ENCODE data around the gene THAP10.
A peak's percentile ranks its signal among the peaks of the same experiment; 100 is the strongest.

THAP10 gene

GRCh38 chr15:70853973-70854665 lies 38.1 kb downstream of the THAP10 start, which contains the start of gene LARP6:
TSS of gene LARP6 (minus strand) at chr15:70854157. CDS start at chr15:70854088, 69 bp downstream.
- peak; percentile 84 for DNase-seq (ENCODE audit: low spot score)

- peak; percentile 70 for DNase-seq (ENCODE audit: low spot score)
Observed at GRCh38 chr15:70853318-70853972, 38.8 kb downstream of the THAP10 start.

DNA sequence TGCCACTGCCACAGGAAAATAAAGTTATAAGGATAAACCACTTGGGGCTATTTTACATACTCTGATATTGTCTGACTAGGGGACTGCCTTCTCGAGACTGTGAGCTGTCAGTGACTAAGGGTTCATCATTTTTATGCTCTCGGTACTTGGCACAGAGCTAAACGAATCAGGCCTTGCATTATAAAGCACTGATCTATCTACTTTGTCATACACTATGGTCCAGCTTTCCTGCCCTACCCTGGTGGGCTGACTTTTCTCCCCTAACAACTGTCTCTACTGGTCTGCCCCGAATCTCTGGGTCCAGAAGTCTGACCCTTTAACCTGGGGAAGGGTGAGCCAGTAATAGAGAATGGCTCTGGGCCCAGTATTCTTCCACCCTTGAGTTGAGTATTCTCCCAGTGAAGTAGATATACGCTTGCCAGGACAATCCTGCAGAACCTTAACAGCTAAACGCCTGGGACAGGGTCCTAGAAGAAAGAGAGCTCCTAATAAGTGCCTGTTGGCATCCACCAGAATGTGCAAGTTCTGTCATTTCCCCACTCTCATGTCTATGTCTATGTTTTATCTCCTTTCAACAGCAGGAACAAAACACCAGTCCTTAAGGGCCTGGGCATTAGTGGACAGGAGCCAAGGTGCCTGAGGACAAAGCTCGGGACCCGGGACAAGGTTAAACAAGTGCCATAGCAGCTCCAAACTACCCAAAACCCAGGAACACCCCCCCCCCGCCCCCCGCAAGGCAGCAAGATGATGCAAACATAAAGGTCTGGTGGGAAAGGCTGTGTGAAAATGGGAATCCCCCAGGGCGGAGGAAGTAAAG lies 39.5 kb downstream of the THAP10 start:
- no peak for DNase-seq (ENCODE audit: low spot score)

- DNase-seq (ENCODE audit: low spot score): no peak
Observed at GRCh38 chr15:70851889-70852288, 40.3 kb downstream of the THAP10 start.

DNA sequence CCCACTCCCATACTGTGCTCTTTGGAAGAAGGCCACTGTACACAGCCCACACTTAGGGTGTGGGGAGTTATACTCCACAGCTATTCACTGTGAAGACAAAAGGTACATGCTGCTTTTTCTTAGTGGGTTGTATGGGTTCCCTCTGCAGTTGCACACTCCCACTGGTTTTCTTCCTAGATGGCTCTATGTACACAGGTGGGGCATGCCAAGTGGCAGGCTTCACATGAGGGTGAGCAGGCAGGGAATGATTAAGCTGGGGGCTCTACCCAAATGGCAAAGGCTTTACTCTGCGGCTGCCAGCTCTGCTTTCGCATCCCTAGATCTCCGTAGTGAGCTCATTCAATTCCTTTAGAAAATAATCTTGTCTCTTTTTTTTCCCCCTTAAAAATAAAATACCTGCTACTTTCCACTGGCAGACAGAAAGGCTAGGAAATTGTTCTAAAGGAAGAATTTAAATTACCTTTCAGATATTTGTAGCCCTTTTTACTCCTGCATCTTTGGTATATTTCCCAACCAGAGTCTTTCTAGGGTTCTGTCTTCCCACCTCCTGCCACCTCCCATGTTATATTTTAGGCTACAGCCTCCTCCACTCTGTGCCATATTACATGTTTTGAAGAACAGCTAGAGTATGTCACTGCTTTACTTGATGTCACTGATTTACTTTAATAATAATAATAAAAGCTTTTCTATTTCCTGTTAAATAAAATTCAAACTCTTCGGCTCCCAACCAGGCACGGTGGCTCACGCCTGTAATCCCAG lies 46.5 kb downstream of the THAP10 start:
- DNase-seq (ENCODE audit: low spot score): no peak

DNA sequence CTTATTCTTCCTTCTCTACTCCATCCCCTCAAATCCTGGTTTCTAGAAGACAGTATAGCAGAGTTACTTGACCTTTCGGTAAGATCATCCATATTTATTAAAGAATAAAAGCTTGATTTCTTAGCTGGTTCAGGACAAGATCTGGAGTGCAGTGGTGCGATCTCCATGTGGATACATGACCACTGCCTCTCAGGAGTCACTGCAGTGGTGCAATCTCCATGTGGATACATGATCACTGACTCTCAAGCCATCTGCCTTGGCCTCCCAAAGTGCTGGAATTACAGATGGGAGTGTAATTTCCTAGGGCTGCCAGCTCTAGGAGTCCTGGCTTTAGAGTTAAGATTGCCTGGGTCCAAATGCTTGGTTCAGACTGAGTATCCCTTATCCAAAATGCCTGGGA lies 54.8 kb downstream of the THAP10 start:
- DNase-seq (ENCODE audit: low spot score): no peak

GRCh38 chr15:70835841-70836240 lies 56.4 kb downstream of the THAP10 start:
- no peak for DNase-seq (ENCODE audit: low spot score)

- no peak for DNase-seq (ENCODE audit: low spot score)
Observed at GRCh38 chr15:70835415-70835814, 56.8 kb downstream of the THAP10 start.

- DNase-seq (ENCODE audit: low spot score): no peak
Observed at GRCh38 chr15:70834999-70835398, 57.2 kb downstream of the THAP10 start.

GRCh38 chr15:70833861-70834765 lies 58.1 kb downstream of the THAP10 start:
- DNase-seq (ENCODE audit: low spot score): no peak

GRCh38 chr15:70833422-70833821 lies 58.8 kb downstream of the THAP10 start:
- DNase-seq (ENCODE audit: low spot score): no peak

DNA sequence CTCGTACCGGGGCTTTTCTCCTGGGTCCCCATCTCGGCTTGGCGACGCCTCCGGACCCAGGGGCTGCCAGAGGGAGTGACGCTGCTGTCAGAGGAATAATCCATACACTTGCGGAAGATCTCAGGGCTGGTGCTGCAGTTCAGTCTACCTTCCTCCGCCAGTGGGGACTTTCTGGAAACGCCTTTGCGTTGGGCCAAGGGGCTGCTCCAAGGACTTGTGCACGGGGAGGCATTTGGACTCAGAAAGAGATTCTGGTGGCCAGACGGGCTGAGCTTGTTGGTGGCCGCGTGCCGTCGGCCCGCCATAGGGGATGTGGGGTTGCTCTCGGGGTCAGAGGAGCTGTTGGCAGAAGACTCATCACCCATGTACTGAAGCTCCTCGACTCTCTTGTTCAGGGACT lies 60.1 kb downstream of the THAP10 start:
- no peak for DNase-seq (ENCODE audit: low spot score)
